Right lobe of liver (tissue), 6 donors: Measurements from ENCODE around the gene CLCN7. TPM values are rescaled to one million over a fixed set of nuclear protein-coding genes. Genes with fewer than 3 reads are reported as not detected.

Source experiments
- ATAC-seq, 4 donors: fragments of 200-7000 bp; cut with Tn5 transposase; one replicate each; pipeline ENCODE4 v1.9.1; 2020; ENCODE audit warnings: mild to moderate bottlenecking in 4 of 4, moderate library complexity in 4 of 4
- DNase-seq, 3 donors: peaks; one replicate each; pipeline ENCODE4 v3.0.0-alpha.2; 2020
- H3K27ac ChIP-seq, 3 donors: fragments of 200-600 bp; one replicate each; pipeline ENCODE4 v1.8.0; 2022
- H3K27me3 ChIP-seq, 2 donors: fragments of 200-600 bp; one replicate each; pipeline ENCODE4 v1.8.0; 2022
- H3K36me3 ChIP-seq, 4 donors: fragments of 200-600 bp; sonication (generic) in 1 of 4; one replicate each; pipeline versions ENCODE4 v1.5.1 to v1.8.0; 2017 to 2022; ENCODE audit warnings: control low read depth in 1 of 4
- H3K4me1 ChIP-seq, 4 donors: fragments of 200-600 bp; sonication (generic) in 1 of 4; one replicate each; pipeline versions ENCODE4 v1.5.1 to v1.8.0; 2017 to 2022; ENCODE audit warnings: control low read depth in 1 of 4
- H3K4me3 ChIP-seq, 3 donors: fragments of 200-600 bp; one replicate each; pipeline ENCODE4 v1.8.0; 2022
- H3K9me3 ChIP-seq, 4 donors: fragments of 200-600 bp; sonication (generic) in 1 of 4; one replicate each; pipeline versions ENCODE4 v1.5.1 to v1.8.0; 2017 to 2022; ENCODE audit warnings: control low read depth in 1 of 4
- CTCF ChIP-seq, 4 donors: fragments of 200-600 bp in 3 of 4; fragments of 450-650 bp in 1 of 4; IDR thresholded peaks; one replicate each; pipeline versions ENCODE4 v1.5.1 to v1.8.0; 2016 to 2022; ENCODE audit warnings: antibody characterized with exemption in 4 of 4, mild to moderate bottlenecking in 2 of 4
- POLR2A ChIP-seq: fragments of 450-650 bp; IDR thresholded peaks from one replicate; pipeline ENCODE4 v1.6.1; 2017; ENCODE audit warnings: antibody characterized with exemption, mild to moderate bottlenecking
- WGBS: methylation state at CpG from one replicate; pipeline ENCODE4 v1.1.6; 2018; ENCODE audit warnings: low coverage, low lambda C conversion rate; ENCODE audit not compliant: insufficient coverage; ENCODE audit errors: missing lambda C conversion rate; 5-methylcytosine and 5-hydroxymethylcytosine counted together
- intact Hi-C, 2 donors: fragments of 100-400 bp; cut with DNase I; formaldehyde crosslinking; loops; one replicate each; pipeline versions ENCODE4 v1.11.2 to v1.14.1; 2022
- total RNA-seq, 6 experiments: library from RNA; depleted of rRNA in 2 of 6; stranded (reverse); fragments of >200 nt in 2 of 6; fragmentation: NEBNext Ultra II Directional in 3 of 6; extraction: Animal tissue kit (Norgen Biotek cat#: 25700) in 3 of 6; gene quantifications; one replicate each; pipeline versions ENCODE4 v1.1.0 to v1.2.4, GENCODE V29; 2016 to 2023
- donor health status: DM: no; HTN: yes; CAD: no.
- donor health status: DM: no; HTN: no; CAD: no.
- donor health status: DM: no; HTN: no; CAD: no.
- donor health status: DM: no; HTN: yes; CAD: no.
- donor health status: DM: no; HTN: yes; CAD: no.

The CLCN7 gene
- total RNA-seq, 6 experiments from 2014 or later: 36.0 to 50.8 (median 40.8) TPM

GRCh38 chr16:1398351-1398750, 76.5 kb downstream of the CLCN7 start:
- H3K36me3 ChIP-seq: peaks cover 0 to 40% (median 6%) of the 10 kb centered on the region in 4 donors
- 91% methylated on average over 9 of the region's 9 CpGs for WGBS
- intact Hi-C loops: no loop called here

GRCh38 chr16:1397779-1398178, 77.0 kb downstream of the CLCN7 start:
- Histone ChIP-seq H3K4me1 (no peaks in the 10 kb centered on the region), H3K4me3 (no peak overlapping the region), H3K27ac (no peak overlapping the region), H3K9me3 (no peaks in the 10 kb centered on the region), H3K27me3 (no peaks in the 10 kb centered on the region), H3K36me3 (peaks cover 0 to 37% (median 7%) of the 10 kb centered on the region in 4 donors)
- intact Hi-C loops: no loop called here
- DNase-seq (no peak), ATAC-seq (no peak)
- TF ChIP-seq CTCF (IDR thresholded peaks at IDR 0.05): no peak
- no peak for TF ChIP-seq POLR2A
- 60% methylated on average over 1 of the region's 21 CpGs for WGBS

More at GRCh38 chr16:1398351-1398750, 76.5 kb downstream of the CLCN7 start:
- H3K4me1 ChIP-seq: no peaks in the 10 kb centered on the region
- no peaks in the 10 kb centered on the region for H3K9me3 ChIP-seq
- H3K4me3 ChIP-seq: no peak overlapping the region
- ATAC-seq (no peak), DNase-seq (no peak)
- no peak overlapping the region for H3K27ac ChIP-seq
- H3K27me3 ChIP-seq: no peaks in the 10 kb centered on the region
- TF ChIP-seq POLR2A (no peak), CTCF (IDR thresholded peaks at IDR 0.05) (no peak)

- no peak for DNase-seq
- no peak for ATAC-seq
Measured at GRCh38 chr16:1395444-1396031, 79.3 kb downstream of the CLCN7 start.

More at GRCh38 chr16:1395444-1396031, 79.3 kb downstream of the CLCN7 start:
- Histone ChIP-seq H3K27me3 (no peaks in the 10 kb centered on the region), H3K27ac (no peak overlapping the region), H3K9me3 (no peaks in the 10 kb centered on the region), H3K4me3 (no peak overlapping the region), H3K4me1 (no peaks in the 10 kb centered on the region), H3K36me3 (peaks cover 0 to 23% (median 7%) of the 10 kb centered on the region in 4 donors)
- WGBS: 95% methylated on average over 6 of the region's 22 CpGs
- intact Hi-C loops: no loop called here
- TF ChIP-seq CTCF (IDR thresholded peaks at IDR 0.05) (no peak), POLR2A (no peak)

Other genes with a start within 250 kb of the CLCN7 start
- gene TPSG1, start 249.8 kb downstream of the CLCN7 start, total RNA-seq: under 1 TPM in 3 of 6 experiments, not detected in 3; 0.20 to 0.43 (median 0.43) TPM
- 1 to 10 TPM in 2 of 6 experiments, under 1 TPM in 2, not detected in 2; 0.24 to 1.6 (median 0.83) TPM for gene TPSB2, start 244.8 kb downstream of the CLCN7 start, total RNA-seq
- gene TPSAB1, start 234.3 kb downstream of the CLCN7 start, total RNA-seq: 1 to 10 TPM in 1 of 6 experiments, under 1 TPM in 4, not detected in 1; 0.39 to 1.1 (median 0.81) TPM
- not detected for gene TPSD1, start 219.0 kb downstream of the CLCN7 start, total RNA-seq
- 10 to 100 TPM; 25.0 to 48.0 (median 39.3) TPM for gene UBE2I, start 165.4 kb downstream of the CLCN7 start, total RNA-seq
- 1 to 10 TPM; 5.4 to 7.6 (median 5.8) TPM for gene BAIAP3, start 141.4 kb downstream of the CLCN7 start, total RNA-seq
- gene TSR3, start 123.2 kb downstream of the CLCN7 start, total RNA-seq: 10 to 100 TPM; 20.7 to 66.5 (median 24.5) TPM
- 10 to 100 TPM; 44.3 to 72.8 (median 63.0) TPM for gene GNPTG, start 123.1 kb downstream of the CLCN7 start, total RNA-seq
- gene UNKL, start 60.3 kb downstream of the CLCN7 start, total RNA-seq: 10 to 100 TPM in 4 of 6 experiments, 1 to 10 TPM in 2; 9.0 to 14.2 (median 12.0) TPM
- 10 to 100 TPM in 1 of 6 experiments, 1 to 10 TPM in 5; 5.6 to 11.5 (median 6.0) TPM for gene UQCC4, start 54.3 kb downstream of the CLCN7 start, total RNA-seq
- gene PERCC1, start 44.0 kb downstream of the CLCN7 start, total RNA-seq: not detected
- 1 to 10 TPM in 2 of 6 experiments, under 1 TPM in 3, not detected in 1; 0.25 to 1.7 (median 0.79) TPM for gene CCDC154, start 30.5 kb downstream of the CLCN7 start, total RNA-seq
- gene PTX4, start 13.9 kb upstream of the CLCN7 start, total RNA-seq: not detected
- 10 to 100 TPM in 5 of 6 experiments, 1 to 10 TPM in 1; 9.5 to 31.0 (median 20.8) TPM for gene TELO2, start 18.3 kb upstream of the CLCN7 start, total RNA-seq
- gene TMEM204, start 58.6 kb upstream of the CLCN7 start, total RNA-seq: 10 to 100 TPM in 2 of 6 experiments, 1 to 10 TPM in 4; 4.7 to 18.7 (median 8.9) TPM
- 1 to 10 TPM; 2.9 to 8.9 (median 5.4) TPM for gene IFT140, start 137.0 kb upstream of the CLCN7 start, total RNA-seq
- 1 to 10 TPM; 2.9 to 8.4 (median 5.8) TPM for gene CRAMP1, start 137.3 kb upstream of the CLCN7 start, total RNA-seq
- 10 to 100 TPM; 31.0 to 47.7 (median 38.7) TPM for gene JPT2, start 203.3 kb upstream of the CLCN7 start, total RNA-seq
- gene MAPK8IP3, start 231.2 kb upstream of the CLCN7 start, total RNA-seq: 10 to 100 TPM in 5 of 6 experiments, 1 to 10 TPM in 1; 8.7 to 37.3 (median 23.0) TPM